ENCODE results near the gene ELN.

GRCh38 chr7:74092964-74093471 is 65.0 kb downstream of the ELN start:
- no peak for TF ChIP-seq CTCF (IDR thresholded peaks at IDR 0.05)
- TF ChIP-seq POLR2AphosphoS5 (IDR thresholded peaks at IDR 0.05), result no peak
- no peak for TF ChIP-seq POLR2A (IDR thresholded peaks at IDR 0.05)
